ENCODE data around the gene TRIM29. TPM values are rescaled to one million over a fixed set of nuclear protein-coding genes. Genes with fewer than 3 reads are reported as not detected.

The TRIM29 gene
- total and polyA plus RNA-seq, 10 of the 15 experiments (the other 5 are each of a cell fraction or from before 2014, with no cell fraction given): 0.08 to 0.67 (median 0.26) TPM; not detected in 5

GRCh38 chr11:120108154-120108784 is 29.6 kb downstream of the TRIM29 start (continued):
- TF ChIP-seq PRDM15 (CRISPR knock-in tag; IDR thresholded peaks at IDR 0.05) (no peak), FOXM1 (IDR thresholded peaks at IDR 0.05; ENCODE audit: low read depth, low read length) (0 out of 2 replicates have a peak, but pooled peaks have one; percentile 35), RUNX3 (IDR thresholded peaks at IDR 0.05; ENCODE audit: low read length) (no peak), CTCF (IDR thresholded peaks at IDR 0.05 in 2 of 3, conservative IDR thresholded peaks at IDR 0.05 in 1 of 3; ENCODE audit: control insufficient read depth in 2 of 3, extremely low read depth in 1 of 3, insufficient read depth in 1 of 3, low read depth in 3 of 3, low read length in 3 of 3) (peak; percentile 99 to 100 (median 99); a peak in 5 of 6 replicates), RB1 (IDR thresholded peaks at IDR 0.05; ENCODE audit: borderline replicate concordance) (peak; percentile 59; the same call in 1 of the 2 replicates), SUPT20H (IDR thresholded peaks at IDR 0.05; ENCODE audit: borderline replicate concordance, control insufficient read depth, low read depth, low read length) (no peak), MYB (IDR thresholded peaks at IDR 0.05; ENCODE audit: borderline replicate concordance, low read depth, low read length) (no peak), EGR1 (IDR thresholded peaks at IDR 0.05; ENCODE audit: borderline replicate concordance in 1 of 2, low read depth in 2 of 2, low read length in 2 of 2) (0 out of 3 replicates have a peak, but pooled peaks of 1 of the 2 experiments have one; percentile 42), WRNIP1 (IDR thresholded peaks at IDR 0.05; ENCODE audit: borderline replicate concordance, low read depth, low read length) (no peak), PAX8 (IDR thresholded peaks at IDR 0.05) (no peak), CUX1 (IDR thresholded peaks at IDR 0.05; ENCODE audit: insufficient replicate concordance, low read depth, low read length) (no peak), ZSCAN29 (IDR thresholded peaks at IDR 0.05) (no peak), CBFB (IDR thresholded peaks at IDR 0.05; ENCODE audit: low read depth) (no peak), ZNF207 (IDR thresholded peaks at IDR 0.05; ENCODE audit: borderline replicate concordance) (peak; percentile 52; the same call in 1 of the 2 replicates), BHLHE40 (IDR thresholded peaks at IDR 0.05; ENCODE audit: borderline replicate concordance in 1 of 2, low read depth in 2 of 2, low read length in 1 of 2) (peak in 1 of 2 experiments; percentile 51; a peak in 2 of 4 replicates), TCF7 (IDR thresholded peaks at IDR 0.05; ENCODE audit: borderline replicate concordance) (no peak)
